OCI-LY3 (cell line): ENCODE measurements around the gene SERPINB7.

Experiments used
- CTCF ChIP-seq: fragments of 200-600, 300-600 bp; sonication (generic); IDR thresholded peaks from 2 replicates; pipeline ENCODE4 v1.5.1; 2014; ENCODE audit warnings: antibody characterized with exemption, low read length, low read depth
- EZH2phosphoT487 ChIP-seq: fragments of 200-600 bp; shearing (Covaris generic); IDR thresholded peaks from 2 replicates; pipeline ENCODE4 v1.6.1; 2018; ENCODE audit warnings: antibody characterized with exemption, mixed run types, low read depth

- TF ChIP-seq CTCF (no peak), EZH2phosphoT487 (no peak)
Observed at GRCh38 chr18:63837590-63837989, 62.4 kb downstream of the SERPINB7 start.
